ENCODE measurements around the gene TKFC.
"Not testable (repeated sequence)": the region's sequence is repeated elsewhere in the genome, so short reads cannot be mapped to it uniquely, and the experiment has no call there.

The TKFC gene

GRCh38 chr11:61369372-61370348 lies 36.6 kb downstream of the TKFC start:
- DNase-seq (ENCODE audit: low spot score) = peak; percentile 31

DNA sequence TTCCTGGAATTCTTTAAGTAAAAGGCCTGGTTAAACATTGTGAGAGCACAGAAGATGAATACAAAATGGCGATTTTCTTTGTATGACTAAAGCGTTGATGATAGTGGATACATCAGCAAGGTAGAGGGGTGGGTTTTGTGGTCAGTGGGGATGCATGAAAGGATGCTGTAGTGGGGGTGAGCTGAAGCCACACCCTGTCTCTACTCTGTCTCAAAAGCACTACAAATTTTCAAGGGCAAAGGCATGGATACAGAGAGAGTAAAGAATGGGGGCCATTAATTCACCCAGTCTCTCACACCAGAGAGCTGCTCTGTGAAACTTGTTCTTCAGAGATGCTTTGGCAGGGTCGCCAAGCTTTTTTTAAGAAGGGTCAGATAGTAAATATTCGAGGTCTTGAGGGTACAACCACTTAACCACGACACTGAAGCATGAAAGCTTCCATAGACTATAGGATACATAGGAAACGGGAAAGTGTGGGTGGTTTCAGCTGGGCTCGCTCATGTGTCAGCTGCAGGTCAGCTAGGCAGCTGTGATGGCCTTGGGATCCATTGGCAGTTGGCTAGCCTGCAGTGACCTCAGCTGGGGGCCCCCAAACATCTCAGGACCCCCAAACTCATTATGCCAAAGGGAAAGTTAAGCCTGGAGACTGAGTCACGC lies 37.4 kb downstream of the TKFC start:
- DNase-seq (ENCODE audit: low spot score) = no peak

DNA sequence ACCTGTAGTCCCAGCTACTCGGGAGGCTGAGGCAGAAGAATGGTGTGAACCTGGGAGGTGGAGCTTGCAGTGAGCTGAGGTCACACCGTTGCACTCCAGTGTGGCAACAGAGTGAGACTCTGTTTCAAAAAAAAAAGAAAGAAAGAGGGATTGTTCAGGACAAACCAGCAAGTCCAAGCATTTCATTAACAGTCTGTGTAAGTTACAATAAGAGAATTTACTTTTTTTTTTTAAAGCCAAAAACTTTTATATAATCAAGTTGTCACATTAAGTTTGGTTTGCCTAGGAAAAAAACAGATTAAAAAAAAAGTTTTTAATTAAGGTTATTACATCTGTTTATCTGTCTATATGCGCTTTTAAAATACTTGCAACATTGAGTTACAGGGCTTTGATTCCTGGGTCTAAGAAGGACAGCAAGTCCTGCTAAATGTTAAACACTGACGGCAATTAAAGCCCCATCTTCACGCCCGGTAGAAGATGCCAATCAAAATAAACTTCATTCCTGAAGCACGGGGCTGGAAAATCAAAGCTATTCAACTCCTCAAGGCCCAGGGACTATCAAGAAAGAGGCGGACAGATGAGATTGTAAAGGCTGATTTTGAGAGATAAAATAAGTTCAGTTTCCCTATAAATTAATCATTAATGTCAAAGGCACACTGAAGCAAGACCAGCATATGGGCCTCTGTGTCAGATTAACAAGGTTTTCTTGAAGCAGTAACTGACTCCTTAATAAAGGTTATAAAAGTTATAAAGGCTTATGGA lies 39.8 kb downstream of the TKFC start:
- DNase-seq (ENCODE audit: low spot score) = no peak

GRCh38 chr11:61375761-61376108 lies 42.7 kb downstream of the TKFC start:
- DNase-seq (ENCODE audit: low spot score) = no peak

- no peak for DNase-seq (ENCODE audit: low spot score)
Observed at GRCh38 chr11:61377461-61378160, 44.6 kb downstream of the TKFC start.

DNA sequence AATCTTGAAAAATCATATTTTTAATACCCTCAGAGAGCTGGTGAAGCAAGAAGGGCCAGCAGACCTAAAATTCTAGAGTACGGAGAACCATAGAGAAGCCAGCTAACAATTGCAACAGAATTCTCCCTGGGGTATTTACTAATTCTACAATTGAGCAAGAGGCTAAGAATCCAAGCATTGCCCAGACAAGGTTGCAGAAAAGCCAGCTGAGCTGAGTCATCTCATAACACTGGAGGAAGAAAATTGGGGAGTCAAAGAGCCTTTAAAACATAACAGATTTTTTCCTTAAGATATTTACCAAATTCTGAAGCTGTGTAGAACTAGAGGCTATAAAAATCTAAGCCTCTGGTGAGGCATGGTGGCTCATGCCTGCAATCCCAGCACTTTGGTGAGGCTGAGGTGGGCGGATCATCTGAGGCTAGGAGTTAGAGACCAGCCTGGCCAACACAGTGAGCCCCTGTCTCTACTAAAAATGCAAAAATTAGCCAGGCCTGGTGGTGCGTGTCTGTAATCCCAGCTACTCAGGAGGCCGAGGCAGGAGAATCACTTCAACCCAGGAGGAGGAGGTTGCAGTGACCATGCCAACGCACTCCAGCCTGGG lies 45.8 kb downstream of the TKFC start:
- no peak for DNase-seq (ENCODE audit: low spot score)

DNA sequence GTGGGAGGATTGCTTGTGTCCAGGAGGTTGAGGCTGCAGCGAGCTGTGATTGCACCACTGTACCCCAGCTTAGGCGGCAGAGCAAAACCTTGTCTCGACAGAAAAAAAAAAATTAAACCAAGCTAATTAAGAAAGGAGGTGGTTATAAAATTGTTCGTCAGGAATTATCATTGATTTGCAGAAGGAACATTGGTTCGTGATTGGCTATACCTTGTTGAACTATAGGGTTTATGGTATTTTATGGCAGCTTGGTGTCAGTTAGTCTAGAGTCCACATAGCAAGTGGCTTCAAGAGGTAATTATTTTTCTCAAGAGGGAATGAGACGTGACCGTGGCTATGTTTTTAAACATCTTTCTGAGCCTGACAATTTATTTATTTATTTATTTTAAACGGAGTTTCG lies 47.9 kb downstream of the TKFC start:
- no peak for DNase-seq (ENCODE audit: low spot score)

DNA sequence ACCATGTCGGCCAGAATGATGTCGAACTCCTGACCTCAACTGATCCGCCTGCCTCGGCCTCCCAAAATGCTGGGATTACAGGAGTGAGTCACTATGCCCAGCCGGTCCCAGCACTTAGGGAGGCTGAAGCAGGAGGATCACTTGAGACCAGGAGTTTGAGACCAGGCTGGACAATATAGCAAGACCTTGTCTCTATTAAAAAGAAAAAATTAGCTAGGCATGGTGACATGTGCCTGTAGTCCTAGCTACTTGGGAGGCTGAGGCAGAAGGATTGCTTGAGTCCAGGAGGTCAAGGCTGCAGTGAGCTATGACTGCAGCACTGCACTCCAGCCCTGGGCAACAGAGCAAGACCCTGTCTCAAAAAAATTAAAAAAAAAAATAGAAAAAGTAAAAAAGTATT lies 50.8 kb downstream of the TKFC start:
- DNase-seq (ENCODE audit: low spot score) = not testable (repeated sequence)

DNA sequence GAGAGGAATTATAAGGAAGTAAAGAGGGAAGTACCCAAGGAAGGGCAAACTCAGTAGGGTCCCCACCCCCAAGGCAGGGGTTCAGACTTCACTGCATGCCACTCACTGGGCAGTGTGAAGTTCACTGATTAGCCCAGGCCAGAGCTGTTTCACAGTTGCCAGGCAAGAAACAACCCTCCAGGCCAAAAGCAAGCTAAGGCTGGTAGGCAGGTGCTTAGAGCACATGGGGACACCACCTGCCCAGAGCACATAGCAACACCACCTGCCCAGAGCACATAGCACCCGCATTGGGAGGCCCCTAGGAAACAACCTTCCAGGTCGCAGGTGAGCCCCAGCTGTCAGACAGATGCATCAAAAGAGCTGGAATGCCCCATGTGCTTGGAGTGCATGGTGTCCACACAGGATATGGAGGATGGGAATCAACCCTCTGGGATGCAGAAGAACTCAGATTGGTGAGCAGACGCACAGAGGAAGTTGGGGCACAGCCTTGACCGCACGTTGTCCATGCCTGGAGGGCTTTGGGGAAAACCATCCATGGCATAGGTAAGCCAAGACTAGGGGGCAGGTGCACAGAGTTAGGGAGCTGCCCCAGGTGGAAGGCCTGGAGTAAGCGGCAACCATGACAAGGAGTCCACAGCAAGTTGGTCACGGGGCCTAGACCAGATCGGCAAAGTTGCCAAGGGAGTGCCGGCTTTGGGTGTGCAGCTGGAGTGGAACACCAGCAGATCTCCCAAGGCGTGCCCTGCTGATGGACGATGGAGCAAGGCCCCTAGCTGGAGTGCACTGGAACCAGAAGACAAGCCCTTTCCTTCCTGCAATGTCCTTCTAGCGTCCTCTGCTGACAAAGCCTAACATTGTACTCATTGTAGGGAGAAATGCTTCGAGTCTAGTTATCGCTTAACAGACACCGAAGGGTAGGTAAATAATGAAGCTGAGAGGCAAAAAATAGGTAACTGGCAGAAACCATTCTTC lies 51.5 kb downstream of the TKFC start:
- no peak for DNase-seq (ENCODE audit: low spot score)

GRCh38 chr11:61390161-61390560 lies 57.1 kb downstream of the TKFC start:
- no peak for DNase-seq (ENCODE audit: low spot score)

- DNase-seq (ENCODE audit: low spot score) = no peak
Observed at GRCh38 chr11:61392981-61393595, 60.1 kb downstream of the TKFC start.

Measured in pons (tissue), 1 donor.